MV-4-11 (cell line): ENCODE measurements around the gene FNDC7.
"Not testable (repeated sequence)": the region's sequence is repeated elsewhere in the genome, so short reads cannot be mapped to it uniquely, and the experiment has no call there.

Experiments used
- DNase-seq: peaks from one replicate; lab custom pipeline; 2025; lab: John Stamatoyannopoulos, UW

Gene FNDC7

GRCh38 chr1:108712606-108713150 is at the start of gene FNDC7:
Gene FNDC7 (plus strand): TSS chr1:108712908. CDS start chr1:108712934, 26 bp downstream.
- DNase-seq: no peak

GRCh38 chr1:108663074-108663473 is 49.6 kb upstream of the FNDC7 start:
- DNase-seq: no peak

- DNase-seq: peak; percentile 70
Observed at GRCh38 chr1:108664481-108664880, 48.2 kb upstream of the FNDC7 start.

GRCh38 chr1:108665067-108665466 is 47.6 kb upstream of the FNDC7 start:
- DNase-seq: no peak

GRCh38 chr1:108665771-108666170 is 46.9 kb upstream of the FNDC7 start:
- no peak for DNase-seq

GRCh38 chr1:108667422-108667821 is 45.3 kb upstream of the FNDC7 start:
- DNase-seq: not testable (repeated sequence)

GRCh38 chr1:108668777-108669176 is 43.9 kb upstream of the FNDC7 start:
- no peak for DNase-seq

GRCh38 chr1:108669679-108670078 is 43.0 kb upstream of the FNDC7 start:
- DNase-seq: no peak

GRCh38 chr1:108670131-108670773 is 42.5 kb upstream of the FNDC7 start:
- DNase-seq: no peak

- DNase-seq: peak; percentile 62
Observed at GRCh38 chr1:108671143-108671542, 41.6 kb upstream of the FNDC7 start.

- DNase-seq: peak; percentile 52
Observed at GRCh38 chr1:108678706-108679105, 34.0 kb upstream of the FNDC7 start.

GRCh38 chr1:108679586-108680213 is 33.0 kb upstream of the FNDC7 start:
- DNase-seq: no peak

- not testable (repeated sequence) for DNase-seq
Observed at GRCh38 chr1:108681701-108682100, 31.0 kb upstream of the FNDC7 start.

GRCh38 chr1:108685529-108685928 is 27.2 kb upstream of the FNDC7 start:
- DNase-seq: no peak

GRCh38 chr1:108686614-108687313 is 25.9 kb upstream of the FNDC7 start:
- DNase-seq: no peak

GRCh38 chr1:108691128-108691941 is 21.4 kb upstream of the FNDC7 start:
- no peak for DNase-seq

- peak; percentile 87 for DNase-seq
Observed at GRCh38 chr1:108691942-108692723, 20.6 kb upstream of the FNDC7 start, which contains the start of gene PRPF38B. Gene PRPF38B (plus strand): TSS chr1:108692310. CDS start chr1:108692592, 282 bp downstream.

GRCh38 chr1:108692724-108693655 is 19.7 kb upstream of the FNDC7 start:
- peak; percentile 55 for DNase-seq

- DNase-seq: peak; percentile 15
Observed at GRCh38 chr1:108695535-108695934, 17.2 kb upstream of the FNDC7 start.
